AG04450 (cell line): Measurements from ENCODE around the gene SLC35G2. TPM values are rescaled to one million over a fixed set of nuclear protein-coding genes. Genes with fewer than 3 reads are reported as not detected.
A peak's percentile ranks its signal among the peaks of the same experiment; 100 is the strongest.
"Not testable (repeated sequence)": the region's sequence is repeated elsewhere in the genome, so short reads cannot be mapped to it uniquely, and the experiment has no call there.

Source experiments
- CTCF ChIA-PET: fragments of 300-600, 350-600 bp; formaldehyde crosslinking; extraction: SDS; loops from one replicate; lab custom pipeline; 2022; ENCODE audit warnings: antibody characterized with exemption, inconsistent platforms; lab: Charles Lee
- POLR2A ChIA-PET: fragments of 350-600 bp; formaldehyde crosslinking; extraction: SDS; loops from one replicate; lab custom pipeline; 2021; ENCODE audit warnings: antibody characterized with exemption, inconsistent platforms; lab: Yijun Ruan, JAX
- DNase-seq: peaks from one replicate; pipeline ENCODE4 v3.0.0-alpha.2; 2011; ENCODE audit warnings: low read depth, low spot score
- H3K27ac ChIP-seq: one replicate; pipeline ENCODE4 v1.5.1; 2012; ENCODE audit warnings: low read depth, low read length, control low read depth
- H3K27me3 ChIP-seq: one replicate; pipeline ENCODE4 v1.6.0; 2012; ENCODE audit warnings: low read length; ENCODE audit not compliant: control insufficient read depth, insufficient read depth
- H3K4me3 ChIP-seq: 2 replicates; pipeline ENCODE4 v1.5.1; 2011; ENCODE audit warnings: mild to moderate bottlenecking, low read depth, low read length, control low read depth
- H3K9me3 ChIP-seq: 2 replicates; pipeline ENCODE4 v1.5.1; 2012; ENCODE audit warnings: low read length; ENCODE audit not compliant: control insufficient read depth, insufficient read depth
- CTCF ChIP-seq: IDR thresholded peaks from 2 replicates; pipeline ENCODE4 v1.5.1; 2011; ENCODE audit warnings: low read depth, low read length, control low read depth, inconsistent platforms
- polyA plus RNA-seq: library from polyadenylated mRNA; depleted of rRNA; stranded (reverse); fragments of >200 nt; gene quantifications from 2 replicates; pipeline ENCODE4 v1.2.3, GENCODE V29; 2011

SLC35G2 gene
- polyA plus RNA-seq, 1 experiment, result 18.1 TPM

GRCh38 chr3:136861890-136862616 lies 43.1 kb downstream of the SLC35G2 start, which contains the start of gene NCK1:
NCK1 (plus strand) TSS chr3:136862208; CDS start chr3:136928002, 65,794 bp downstream.
- TF ChIP-seq CTCF, result no peak
- ChIA-PET CTCF (interaction anchor here (1.2 to 5.2 kb wide), 8 partner anchors 14 to 556 kb away, joined by 3 to 32 read pairs (median 6); partner anchors contain the start of gene STAG1), POLR2A (interaction anchor here (0.6 to 3.5 kb wide), 10 partner anchors 11 to 666 kb away, joined by 3 to 32 read pairs (median 4); partner anchors contain the start of genes MSL2 and STAG1)
- Histone ChIP-seq H3K4me3 (peak within 1 kb of the TSS; percentile 91), H3K27ac (peak within 1 kb of the TSS; percentile 87), H3K9me3 (peaks cover 3% of the 10 kb centered on the region; the same call in 1 of the 2 replicates), H3K27me3 (no peaks in the 10 kb centered on the region)
- DNase-seq, result peak; percentile 94

GRCh38 chr3:136862617-136863322 lies 43.8 kb downstream of the SLC35G2 start:
- DNase-seq, result peak; percentile 16
- CTCF ChIA-PET, result interaction anchor here (1.1 to 5.2 kb wide), 5 partner anchors 109 to 557 kb away, joined by 4 to 32 read pairs (median 8); partner anchors contain the start of gene STAG1

GRCh38 chr3:136869282-136869681 lies 50.4 kb downstream of the SLC35G2 start:
- ChIA-PET POLR2A (no interaction called here), CTCF (no interaction called here)
- Histone ChIP-seq H3K4me3 (no peak overlapping the region), H3K27ac (no peak overlapping the region), H3K27me3 (no peaks in the 10 kb centered on the region), H3K9me3 (peaks cover 10% of the 10 kb centered on the region)
- TF ChIP-seq CTCF, result no peak
- DNase-seq, result no peak

More at GRCh38 chr3:136862617-136863322, 43.8 kb downstream of the SLC35G2 start:
- H3K9me3 ChIP-seq, result peaks cover 3% of the 10 kb centered on the region; the same call in 1 of the 2 replicates
- TF ChIP-seq CTCF, result no peak
- H3K27me3 ChIP-seq, result no peaks in the 10 kb centered on the region
- H3K4me3 ChIP-seq, result peak overlapping the region; percentile 91
- POLR2A ChIA-PET, result interaction anchor here (0.6 to 3.5 kb wide), 4 partner anchors 11 to 788 kb away, joined by 3 to 32 read pairs (median 4); partner anchors contain the start of gene STAG1
- H3K27ac ChIP-seq, result peak overlapping the region; percentile 87

GRCh38 chr3:136872258-136872657 lies 53.3 kb downstream of the SLC35G2 start:
- H3K27me3 ChIP-seq, CTCF ChIA-PET, H3K4me3 ChIP-seq, H3K27ac ChIP-seq, POLR2A ChIA-PET, DNase-seq: not testable (repeated sequence)
- H3K9me3 ChIP-seq, result peaks cover 10% of the 10 kb centered on the region

GRCh38 chr3:136879510-136879909 lies 60.6 kb downstream of the SLC35G2 start:
- H3K9me3 ChIP-seq, H3K27me3 ChIP-seq, DNase-seq, H3K4me3 ChIP-seq, POLR2A ChIA-PET, H3K27ac ChIP-seq, CTCF ChIA-PET: not testable (repeated sequence)
